ENCODE results near the gene HTT.

HTT gene

GRCh38 chr4:3074078-3074845, at the start of gene HTT, which contains the start of gene HTT-AS:
TSS of gene HTT (plus strand) at chr4:3074681. CDS start at chr4:3074826, 145 bp downstream.
TSS of gene HTT-AS (minus strand) at chr4:3074538.
- peak; percentile 93 for DNase-seq

DNA sequence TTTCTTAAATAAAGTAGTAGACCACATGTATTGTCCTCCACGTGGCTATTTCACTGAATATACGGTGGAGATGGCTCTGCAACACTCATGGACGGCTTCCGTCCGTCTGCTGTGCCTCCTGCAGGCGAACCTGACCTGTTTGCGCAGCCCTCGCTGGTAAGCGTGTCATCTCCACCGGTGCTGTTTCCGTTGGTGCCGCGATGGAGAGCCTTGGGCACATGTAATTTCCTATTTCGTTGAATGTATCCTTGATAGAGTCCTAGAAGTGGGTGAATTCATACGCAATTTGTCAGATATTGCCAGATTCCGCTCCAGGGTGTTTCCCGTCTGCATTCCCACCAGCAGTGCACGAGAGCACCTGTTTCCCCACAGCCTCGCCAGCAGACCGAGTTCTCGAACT, 48.6 kb upstream of the HTT start:
- no peak for DNase-seq

- no peak for DNase-seq
Measured at GRCh38 chr4:3026540-3026939, 47.9 kb upstream of the HTT start.

DNA sequence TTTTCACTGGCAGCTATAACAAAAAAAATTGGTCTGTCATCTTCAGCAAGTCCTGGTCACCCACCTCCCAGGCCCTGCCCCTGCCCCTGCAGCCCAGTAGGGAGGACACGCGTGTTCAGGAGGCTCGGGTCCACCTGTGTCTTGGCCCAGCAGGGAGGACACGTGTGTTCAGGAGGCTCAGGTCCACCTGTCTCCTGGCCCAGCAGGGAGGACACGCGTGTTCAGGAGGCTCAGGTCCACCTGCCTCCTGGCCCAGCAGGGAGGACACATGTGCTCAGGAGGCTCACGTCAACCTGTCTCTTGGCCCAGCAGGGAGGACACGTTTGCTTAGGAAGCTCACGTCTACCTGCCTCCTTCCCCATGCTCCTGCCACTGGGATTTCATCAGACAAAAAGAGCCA, 45.0 kb upstream of the HTT start:
- no peak for DNase-seq

GRCh38 chr4:3030566-3031356, 43.7 kb upstream of the HTT start:
- no peak for DNase-seq

GRCh38 chr4:3031357-3032082, 43.0 kb upstream of the HTT start:
- DNase-seq: no peak

DNA sequence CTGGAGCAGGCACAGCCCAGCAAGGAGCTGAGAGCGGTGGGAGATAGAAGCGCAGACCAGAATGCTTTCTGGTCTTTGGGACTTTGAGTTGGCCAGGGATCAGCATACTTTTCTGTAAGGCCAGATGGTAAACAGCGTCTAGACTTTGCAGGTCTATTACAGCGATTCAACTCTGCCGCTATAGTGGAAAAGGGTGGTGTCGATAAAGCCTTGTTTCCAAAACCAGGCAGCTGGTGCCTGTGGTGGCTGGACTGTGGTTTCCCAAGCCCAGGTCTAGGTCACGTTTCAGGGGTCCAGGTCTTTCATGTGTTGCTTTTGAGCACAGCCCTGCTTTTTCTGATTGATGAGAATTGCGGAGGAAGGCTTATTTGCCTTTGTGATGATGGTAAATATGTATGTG, 40.2 kb upstream of the HTT start:
- DNase-seq: no peak

DNA sequence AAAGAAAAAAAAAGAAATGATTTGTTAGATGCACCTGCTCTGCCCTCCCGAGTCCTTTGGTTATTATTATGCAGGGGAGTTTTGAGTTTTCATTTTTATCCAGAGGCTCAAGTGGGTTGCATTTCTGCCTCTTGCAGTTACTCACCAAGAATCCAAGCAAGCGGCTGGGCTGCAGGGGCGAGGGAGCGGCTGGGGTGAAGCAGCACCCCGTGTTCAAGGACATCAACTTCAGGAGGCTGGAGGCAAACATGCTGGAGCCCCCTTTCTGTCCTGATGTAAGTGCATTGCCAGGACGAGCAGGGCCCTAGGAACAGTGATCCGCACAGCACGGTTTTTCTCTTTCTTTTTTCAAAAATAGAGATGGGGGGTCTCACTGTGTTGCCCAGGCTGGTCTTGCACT, 39.2 kb upstream of the HTT start:
- DNase-seq: no peak

- DNase-seq: no peak
Measured at GRCh38 chr4:3035674-3036073, 38.8 kb upstream of the HTT start.

- no peak for DNase-seq
Measured at GRCh38 chr4:3036131-3036952, 38.1 kb upstream of the HTT start.

- DNase-seq: no peak
Measured at GRCh38 chr4:3037957-3038461, 36.5 kb upstream of the HTT start.

GRCh38 chr4:3039706-3040366, 34.6 kb upstream of the HTT start:
- DNase-seq: no peak

DNA sequence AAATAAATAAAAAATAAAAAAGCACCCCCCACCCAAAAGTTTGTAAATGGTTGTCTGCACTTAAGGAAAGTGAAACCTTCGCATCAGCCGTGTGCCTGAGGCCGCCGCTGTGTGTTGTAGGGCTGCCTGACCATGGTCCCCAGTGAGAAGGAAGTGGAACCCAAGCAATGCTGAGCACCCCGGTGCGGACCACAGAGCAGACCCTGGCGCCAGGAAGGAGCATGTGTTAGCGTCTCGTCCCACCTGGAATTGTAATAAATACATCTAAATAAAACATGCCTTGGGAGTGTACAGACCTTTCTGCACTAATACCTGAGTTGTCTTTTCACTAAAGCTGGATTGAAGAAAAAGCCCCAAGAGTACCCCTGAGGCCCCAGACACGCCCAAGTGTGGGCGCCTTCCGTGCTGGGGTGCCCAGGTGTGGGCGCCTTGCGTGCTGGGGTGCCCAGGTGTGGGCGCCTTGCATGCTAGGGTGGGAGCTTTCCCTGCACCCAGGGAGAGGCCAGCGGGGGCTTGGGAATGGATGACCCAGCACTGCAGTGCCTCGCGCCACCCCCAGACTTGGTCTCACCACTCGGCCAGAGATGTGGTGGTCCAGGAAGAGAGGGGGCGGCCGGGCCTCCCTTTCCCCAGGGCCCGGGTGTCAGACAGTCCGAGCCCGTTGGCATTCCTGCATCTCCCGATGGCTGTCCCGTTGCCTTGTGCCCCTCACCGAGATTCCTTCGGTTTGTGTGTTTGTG, 33.9 kb upstream of the HTT start:
- no peak for DNase-seq

GRCh38 chr4:3041192-3042142, 33.0 kb upstream of the HTT start:
- DNase-seq: peak; percentile 44

- no peak for DNase-seq
Measured at GRCh38 chr4:3042226-3042625, 32.3 kb upstream of the HTT start.

DNA sequence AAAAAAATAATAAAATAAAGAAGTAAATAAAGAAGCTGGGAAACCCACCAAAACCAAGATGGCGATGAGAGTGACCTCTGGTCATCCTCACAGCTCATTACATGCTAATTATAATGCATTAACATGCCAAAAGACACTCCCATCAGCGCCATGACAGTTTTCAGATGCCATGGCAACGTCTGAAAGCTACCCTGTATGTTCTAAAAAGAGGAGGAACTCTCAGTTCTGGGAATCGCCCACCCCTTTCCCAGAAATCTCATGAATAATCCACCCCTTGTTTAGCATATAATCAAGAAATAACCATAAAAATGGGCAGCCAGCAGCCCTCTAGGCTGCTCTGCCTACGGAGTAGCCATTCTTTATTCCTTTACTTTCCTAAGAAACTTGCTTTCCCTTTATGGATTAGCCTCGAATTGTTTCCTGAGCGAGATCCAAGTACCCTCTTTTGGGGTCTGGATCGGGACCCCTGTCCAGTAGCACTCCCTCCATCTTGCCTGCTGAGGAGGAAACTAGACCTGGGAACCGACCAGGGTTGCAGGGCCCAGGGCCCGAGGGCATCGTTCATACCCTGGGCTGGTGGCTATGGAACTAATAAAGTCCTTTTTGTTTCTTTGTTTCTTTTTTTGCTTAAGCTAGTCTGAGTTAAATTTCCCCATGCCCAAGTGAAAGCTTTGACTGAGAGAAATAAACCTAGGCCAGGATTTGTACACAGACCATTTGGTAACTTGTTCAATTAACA, 31.0 kb upstream of the HTT start:
- no peak for DNase-seq

- peak; percentile 33 for DNase-seq
Measured at GRCh38 chr4:3044870-3045819, 29.3 kb upstream of the HTT start.

- no peak for DNase-seq
Measured at GRCh38 chr4:3046162-3046561, 28.3 kb upstream of the HTT start.

Measured in activated naive CD4-positive, alpha-beta T cell treated with anti-CD3 and anti-CD28 coated beads, Interleukin-2, amount 50 U/mL, for 16 hours (primary cell).